Measurements from ENCODE around the gene MED1. TPM values are rescaled to one million over a fixed set of nuclear protein-coding genes. Genes with fewer than 3 reads are reported as not detected.

The MED1 gene
- total and polyA plus RNA-seq, 9 of the 15 experiments (the other 6 are each of a cell fraction or from before 2014, with no cell fraction given): 14.0 to 59.8 (median 46.7) TPM

GRCh38 chr17:39461113-39461925 is 10.3 kb upstream of the MED1 start, which contains the start of gene CDK12 (continued):
- TF ChIP-seq ZNF592 (IDR thresholded peaks at IDR 0.05) (no peak; the same call in 1 of the 2 replicates), PRMT5 (CRISPR knock-in tag; IDR thresholded peaks at IDR 0.05) (no peak), GABPA (tag; conservative IDR thresholded peaks at IDR 0.05; ENCODE audit: low read depth) (peak; percentile 67), NR2F6 (CRISPR knock-in tag; IDR thresholded peaks at IDR 0.05) (0 out of 2 replicates have a peak, but pooled peaks have one; percentile 64), SRSF3 (IDR thresholded peaks at IDR 0.05; ENCODE audit: insufficient read depth, low read length) (peak; percentile 93; the same call in 1 of the 2 replicates), CTBP1 (IDR thresholded peaks at IDR 0.05; ENCODE audit: borderline replicate concordance) (peak; percentile 20; the same call in 1 of the 2 replicates), JUN (IDR thresholded peaks at IDR 0.05; ENCODE audit: borderline replicate concordance, low read depth, low read length) (no peak), JUN (CRISPR knock-in tag; IDR thresholded peaks at IDR 0.05; ENCODE audit: borderline replicate concordance) (no peak), ATF4 (CRISPR knock-in tag; IDR thresholded peaks at IDR 0.05) (peak; percentile 41; the same call in 1 of the 2 replicates), ZNF140 (CRISPR knock-in tag; IDR thresholded peaks at IDR 0.05) (no peak), EWSR1 (IDR thresholded peaks at IDR 0.05; ENCODE audit: borderline replicate concordance, low read depth, partially characterized antibody) (no peak), DMBX1 (CRISPR knock-in tag; IDR thresholded peaks at IDR 0.05; ENCODE audit: borderline replicate concordance) (no peak), EGR1 (conservative IDR thresholded peaks at IDR 0.05) (no peak), CREBBP (IDR thresholded peaks at IDR 0.05; ENCODE audit: low read depth, low read length) (no peak), U2AF2 (optimal IDR thresholded peaks at IDR 0.05; ENCODE audit: low read depth, low read length) (no peak), ZNF274 (IDR thresholded peaks at IDR 0.05; ENCODE audit: borderline replicate concordance, low read depth, low read length) (no peak), KAT2B (IDR thresholded peaks at IDR 0.05; ENCODE audit: low read depth, low read length) (no peak), ZNF79 (CRISPR knock-in tag; IDR thresholded peaks at IDR 0.05; ENCODE audit: low read depth) (no peak), ARNT (IDR thresholded peaks at IDR 0.05) (no peak; a peak in 2 of 4 replicates)

Data from K562 (cell line).